GM12878 (cell line): ENCODE data around the gene WWC2.

Source experiments
- MXI1 ChIP-seq: fragments of 150-350 bp; IDR thresholded peaks from 2 replicates; pipeline ENCODE4 v1.6.1; 2011; ENCODE audit warnings: low read depth, mild to moderate bottlenecking, inconsistent platforms, low read length, improper control_type of control experiment
- POLR2A ChIP-seq: IDR thresholded peaks from 2 replicates; pipeline ENCODE4 v1.6.1; 2011; ENCODE audit warnings: low read depth, mild to moderate bottlenecking, low read length

- TF ChIP-seq POLR2A (no peak), MXI1 (no peak)
Measured at GRCh38 chr4:183303301-183303700, 204.2 kb downstream of the WWC2 start.
